HuH-7 (cell line): ENCODE measurements around the gene ROS1.

Experiments used
- DNase-seq: peaks from one replicate; pipeline ENCODE4 v3.0.0; 2011; ENCODE audit warnings: low spot score

The ROS1 gene

DNA sequence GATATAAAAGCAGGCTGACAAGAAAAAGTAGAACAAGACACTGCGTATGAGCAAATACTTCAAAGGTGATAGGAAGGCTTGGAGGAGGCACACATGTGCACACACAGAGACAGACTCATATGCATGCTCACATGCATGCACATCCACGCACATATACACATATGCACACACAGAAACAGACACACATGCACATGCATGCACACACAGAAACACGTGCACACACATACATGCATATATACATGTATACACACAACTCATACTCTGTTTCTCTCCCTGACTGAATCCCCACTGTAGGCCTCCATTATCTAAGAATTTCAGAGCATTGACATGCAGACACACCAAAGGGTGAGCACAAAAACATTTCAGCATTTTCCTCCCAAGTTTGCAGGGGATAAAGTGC, 116.7 kb downstream of the ROS1 start:
- no peak for DNase-seq

DNA sequence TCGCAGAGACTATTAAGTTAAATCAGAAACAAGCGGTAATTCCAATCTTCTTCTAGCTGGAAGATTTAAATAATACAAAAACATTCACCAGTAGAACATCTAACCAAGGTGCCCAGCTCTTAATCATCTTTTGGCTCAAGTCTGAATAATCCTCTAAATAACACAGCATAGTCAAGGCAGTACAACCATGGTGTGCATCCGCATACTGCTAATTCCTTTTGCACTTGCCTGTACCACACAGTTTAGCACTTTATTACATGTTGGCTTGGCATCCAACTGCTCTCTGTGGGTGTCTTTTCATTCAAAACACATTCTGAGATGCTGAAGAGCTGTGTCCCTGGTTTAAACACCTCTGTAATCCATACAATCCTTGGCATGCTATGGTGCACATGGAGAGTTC, 118.1 kb downstream of the ROS1 start:
- no peak for DNase-seq

DNA sequence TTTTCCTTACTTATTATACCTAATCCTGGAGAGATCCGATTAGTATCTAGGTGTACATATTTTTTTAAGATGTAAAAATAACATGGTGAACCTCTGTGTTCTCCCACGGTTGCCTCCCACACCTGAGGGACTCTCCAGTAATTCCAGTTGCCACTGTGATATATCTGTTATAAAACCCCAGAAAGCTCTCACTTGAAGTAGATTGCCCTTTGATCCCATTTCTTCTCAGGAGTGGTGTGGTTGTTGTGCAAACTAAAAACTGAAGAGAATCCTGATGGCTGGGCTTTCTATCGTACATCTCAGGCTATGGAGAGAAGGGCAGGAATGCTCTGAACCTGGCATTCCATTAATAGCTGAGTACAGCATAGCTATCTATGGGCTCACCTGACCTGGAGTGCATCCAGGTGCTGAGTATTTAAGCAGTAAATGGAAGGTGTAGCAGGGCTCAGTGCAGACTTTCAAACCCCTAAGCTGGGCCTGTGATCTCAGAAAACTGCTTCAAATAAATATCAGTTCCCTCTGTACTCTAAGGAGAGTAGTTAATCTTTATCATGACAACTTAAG, 119.4 kb downstream of the ROS1 start:
- DNase-seq = no peak

DNA sequence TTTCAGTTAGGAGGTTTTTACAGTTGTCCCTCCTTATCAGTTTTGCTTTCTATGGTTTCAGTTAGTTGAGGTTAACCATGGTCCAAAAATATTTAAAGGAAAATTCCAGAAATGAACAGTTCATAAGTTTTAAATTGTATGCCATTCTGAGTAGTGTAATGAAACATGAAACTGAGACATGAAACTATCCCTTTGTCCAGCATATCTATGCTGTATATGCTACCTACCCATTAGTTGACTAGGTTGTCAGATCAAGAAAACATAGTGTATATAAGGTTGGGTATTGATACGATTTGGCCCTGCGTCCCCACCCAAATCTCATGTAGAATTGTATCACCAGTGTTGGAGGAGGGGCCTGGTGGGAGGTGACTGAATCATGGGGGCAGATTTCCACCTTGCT, 121.3 kb downstream of the ROS1 start:
- DNase-seq = no peak

DNA sequence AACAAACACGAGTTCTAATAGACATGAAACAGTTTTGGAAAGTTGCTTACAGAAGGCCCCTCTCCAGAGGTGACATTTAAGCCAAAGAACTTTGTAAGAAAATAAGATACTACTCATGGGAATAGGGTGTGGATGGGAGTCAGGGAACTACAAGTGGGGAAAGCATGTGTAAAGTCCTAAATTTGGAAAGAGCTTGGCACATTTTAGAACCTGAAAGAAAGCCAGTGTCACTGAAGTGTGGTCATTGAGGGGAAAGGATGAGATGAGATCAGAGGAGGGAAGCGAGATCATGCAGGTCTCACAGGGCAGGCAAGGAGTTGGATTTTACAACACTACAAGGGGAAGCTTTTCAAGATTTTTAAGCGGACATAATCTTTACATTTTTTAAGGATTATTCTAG, 122.4 kb downstream of the ROS1 start:
- no peak for DNase-seq

DNA sequence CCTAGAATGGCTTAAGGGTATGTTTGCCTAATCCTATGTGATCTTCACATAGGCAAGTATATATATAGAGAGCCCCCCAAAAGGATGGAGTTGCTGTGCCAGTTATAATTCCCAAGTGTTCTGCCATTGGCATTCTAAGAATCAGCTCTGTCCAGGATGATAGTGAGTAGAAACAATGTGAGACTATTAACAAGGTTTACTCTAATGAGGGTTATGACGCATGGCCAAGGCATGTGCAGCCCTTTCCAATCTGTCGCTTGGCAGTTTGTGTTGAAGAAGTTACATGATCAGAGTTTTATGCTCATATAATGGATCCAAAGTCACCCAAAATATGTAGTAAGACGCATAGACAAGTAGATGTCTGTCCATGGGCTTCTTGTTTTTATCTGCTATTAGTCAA, 126.8 kb downstream of the ROS1 start:
- DNase-seq = no peak

DNA sequence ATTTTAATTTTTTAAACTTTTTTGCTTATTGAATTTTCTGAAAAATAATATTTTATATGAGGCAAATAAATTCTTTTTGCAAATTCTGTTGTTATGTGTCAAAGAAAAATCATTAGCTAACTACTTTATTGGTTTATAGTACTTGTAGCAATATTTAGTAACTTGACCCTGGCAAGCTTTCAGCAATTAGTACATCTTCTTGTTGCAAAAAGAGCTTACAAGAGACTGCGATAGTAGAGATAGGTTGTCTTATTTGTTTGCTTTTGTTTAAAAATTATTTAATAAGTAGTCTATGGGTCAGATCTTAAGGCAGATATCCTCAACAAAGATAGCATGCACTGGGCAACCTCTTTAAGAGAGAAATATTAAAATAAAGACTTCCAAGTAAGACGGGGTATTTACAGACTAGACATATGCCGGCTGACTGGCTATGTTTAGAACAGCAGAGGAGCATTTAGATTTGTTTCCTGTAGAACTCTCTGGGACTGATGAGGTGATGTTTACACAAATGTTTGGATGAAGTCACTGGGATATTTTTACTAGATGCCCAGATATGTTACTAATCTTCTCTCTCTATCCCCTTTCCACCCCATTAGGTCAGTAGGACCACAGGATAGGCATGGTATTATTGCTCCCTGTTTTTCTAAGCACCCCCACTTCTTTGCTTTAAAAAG, 135.4 kb downstream of the ROS1 start:
- DNase-seq = no peak

DNA sequence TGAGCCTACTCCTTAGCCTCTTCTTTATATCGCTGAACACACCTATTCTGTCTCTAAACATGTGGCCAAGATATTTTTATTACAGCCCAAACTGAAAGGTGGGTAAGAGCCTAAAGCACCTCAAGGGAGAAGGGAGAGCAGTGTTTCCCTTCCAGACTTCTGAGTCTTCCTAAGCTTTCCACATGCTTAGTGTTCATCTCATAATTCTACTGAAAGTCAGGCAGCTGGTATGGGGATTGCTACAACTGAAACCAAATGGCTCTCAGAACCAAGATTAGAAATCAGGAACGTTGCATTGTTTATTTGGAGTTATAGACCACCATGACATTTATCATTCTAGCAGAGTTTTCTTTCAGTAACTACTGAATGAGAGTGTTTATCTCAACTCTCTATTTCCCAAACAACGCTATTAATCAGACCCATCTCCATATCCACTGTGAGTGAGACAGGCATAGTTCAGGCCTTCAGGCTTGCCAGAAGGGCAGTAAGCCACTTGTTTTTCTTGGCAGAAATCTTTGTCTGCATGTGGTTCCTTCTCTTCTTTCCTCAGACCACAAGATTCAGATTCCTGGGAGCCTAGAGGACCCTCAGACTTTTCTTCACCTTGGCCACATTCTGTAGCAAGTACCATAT, 137.5 kb downstream of the ROS1 start:
- no peak for DNase-seq

DNA sequence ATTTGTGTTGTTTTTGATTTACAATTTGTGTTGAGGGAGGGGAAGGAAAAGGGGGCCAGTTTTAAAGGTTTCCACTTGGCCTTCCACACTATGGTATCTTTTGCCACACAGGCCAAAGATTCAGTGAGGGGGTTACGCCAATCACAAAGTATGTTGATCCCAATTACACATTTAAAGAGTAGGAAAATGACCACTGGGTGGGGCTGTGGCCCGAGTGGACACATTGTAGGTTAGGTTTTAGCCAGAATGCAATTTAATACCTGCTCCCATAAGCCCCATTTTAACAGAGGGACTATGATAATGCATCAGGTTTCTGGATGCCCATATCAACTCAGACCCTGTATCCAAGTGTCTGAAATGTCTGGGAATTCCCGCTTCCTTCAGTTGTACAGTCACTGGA, 144.8 kb downstream of the ROS1 start:
- no peak for DNase-seq

DNA sequence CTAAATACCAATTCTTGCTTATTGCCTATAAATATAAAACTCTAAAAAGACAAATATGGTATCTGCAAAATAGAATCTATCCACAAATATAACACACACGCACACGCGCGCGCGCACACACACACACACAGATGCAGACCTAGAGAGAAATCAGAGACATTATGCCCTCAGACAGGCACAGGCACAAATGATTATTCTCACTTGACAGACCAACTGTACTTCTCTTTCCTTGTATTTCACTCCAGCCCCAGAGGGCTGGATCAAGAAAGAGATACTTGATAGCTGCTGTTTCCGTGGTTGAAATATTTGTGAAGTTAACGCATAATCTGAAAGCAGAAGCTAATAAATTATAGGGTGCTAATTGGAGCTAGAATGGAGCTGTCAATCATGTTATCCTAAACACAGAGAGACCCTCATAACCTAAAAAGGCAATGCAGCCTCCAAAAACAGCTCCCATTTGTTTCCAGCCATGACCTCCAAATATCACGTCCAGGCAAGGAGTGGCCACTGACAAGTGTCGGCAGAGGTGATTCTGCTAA, 148.9 kb downstream of the ROS1 start:
- no peak for DNase-seq

DNA sequence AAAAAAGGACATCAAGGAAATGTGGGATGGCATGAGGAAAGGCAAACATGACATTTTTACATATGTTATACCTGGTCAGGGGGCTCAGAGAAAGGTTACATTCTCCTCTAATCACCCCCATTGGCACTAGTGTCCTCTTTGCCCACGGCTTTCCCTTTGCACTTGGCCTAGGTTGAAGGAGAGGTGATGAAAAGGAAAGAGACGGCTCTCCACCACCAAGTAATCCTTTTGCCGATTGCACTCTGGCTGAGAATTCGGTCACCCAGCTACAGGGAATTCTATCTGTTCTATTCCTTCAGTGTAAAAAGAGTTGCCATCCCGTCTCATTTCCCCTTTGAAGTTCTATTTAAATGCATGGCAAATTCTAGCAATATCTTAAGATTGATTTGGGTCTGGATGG, 150.0 kb downstream of the ROS1 start:
- DNase-seq = no peak

DNA sequence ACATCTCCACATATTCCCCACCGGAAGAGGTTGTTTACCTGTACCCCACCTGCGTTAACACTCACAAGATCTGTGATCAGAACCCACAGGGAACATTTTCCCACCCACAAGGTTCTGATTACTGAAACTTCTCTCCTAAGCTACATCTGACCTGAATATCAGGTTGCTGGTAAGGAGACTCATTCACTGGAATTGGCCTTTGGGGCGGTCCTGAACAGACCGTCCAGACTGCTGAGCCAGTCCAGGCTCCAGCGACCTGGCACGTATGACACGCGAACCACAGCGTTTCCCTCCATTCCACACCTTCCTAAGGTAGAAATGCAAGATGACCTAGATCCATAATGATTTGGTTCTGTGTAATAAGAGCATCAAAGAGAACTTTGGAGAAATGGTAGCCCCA, 150.5 kb downstream of the ROS1 start:
- DNase-seq = no peak

DNA sequence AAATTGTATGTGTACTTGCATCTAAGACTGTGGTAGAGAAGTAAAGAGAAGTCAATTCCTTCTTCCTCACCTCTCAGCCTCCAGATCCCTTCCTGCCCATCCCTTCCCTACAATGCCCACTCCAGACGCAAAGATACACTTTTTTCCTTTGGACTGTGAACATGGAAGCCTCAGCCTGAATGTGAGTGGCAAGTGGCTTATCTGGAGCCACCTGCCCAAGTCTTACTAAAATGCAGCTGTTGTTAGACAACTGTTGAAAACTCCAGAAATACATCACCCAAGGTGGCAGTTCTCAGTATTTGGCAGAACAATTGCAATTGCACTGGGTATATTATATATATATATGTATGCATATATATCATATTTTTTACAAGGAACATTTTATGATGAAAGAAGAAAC, 152.9 kb downstream of the ROS1 start:
- DNase-seq = no peak

DNA sequence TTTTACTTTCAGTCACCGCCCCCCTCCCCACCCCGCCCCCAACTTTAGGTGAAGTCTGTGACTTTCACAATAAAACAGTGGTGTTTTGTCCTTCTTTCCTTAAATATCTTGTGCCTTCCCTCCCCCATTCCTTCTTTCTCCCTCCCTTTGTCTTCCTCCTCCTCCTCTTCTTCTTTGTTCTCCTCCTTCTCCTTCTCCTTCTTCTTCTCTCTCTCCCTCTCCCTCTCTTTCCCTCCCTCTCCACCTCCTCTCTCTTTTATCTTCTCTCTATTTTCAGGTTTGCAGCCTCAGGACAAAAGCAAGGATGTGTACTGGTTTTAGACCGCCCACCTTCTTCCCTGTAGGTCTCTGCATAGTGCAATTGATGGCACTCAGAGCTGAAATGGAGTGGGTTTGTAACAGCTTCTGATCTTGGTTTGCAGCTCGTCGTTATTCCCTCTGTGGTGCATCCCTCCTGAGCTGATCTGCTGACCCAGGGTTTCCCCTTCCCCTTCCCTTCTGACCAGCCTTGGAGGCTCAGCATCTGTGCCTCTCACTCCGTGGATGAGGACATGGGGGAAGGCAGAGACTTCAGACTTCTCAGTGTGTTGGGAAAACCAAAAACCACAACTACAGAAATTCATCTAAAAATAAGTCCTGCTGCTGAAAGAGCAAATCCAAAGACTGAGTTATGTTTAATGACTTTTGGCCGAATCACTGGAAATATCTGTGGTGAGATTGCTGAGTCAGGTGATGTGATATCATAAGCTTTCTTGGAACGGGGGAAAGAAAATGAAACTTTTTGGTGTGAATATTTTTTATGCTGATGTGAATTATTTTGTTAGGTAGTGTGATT, 153.5 kb downstream of the ROS1 start:
- no peak for DNase-seq

DNA sequence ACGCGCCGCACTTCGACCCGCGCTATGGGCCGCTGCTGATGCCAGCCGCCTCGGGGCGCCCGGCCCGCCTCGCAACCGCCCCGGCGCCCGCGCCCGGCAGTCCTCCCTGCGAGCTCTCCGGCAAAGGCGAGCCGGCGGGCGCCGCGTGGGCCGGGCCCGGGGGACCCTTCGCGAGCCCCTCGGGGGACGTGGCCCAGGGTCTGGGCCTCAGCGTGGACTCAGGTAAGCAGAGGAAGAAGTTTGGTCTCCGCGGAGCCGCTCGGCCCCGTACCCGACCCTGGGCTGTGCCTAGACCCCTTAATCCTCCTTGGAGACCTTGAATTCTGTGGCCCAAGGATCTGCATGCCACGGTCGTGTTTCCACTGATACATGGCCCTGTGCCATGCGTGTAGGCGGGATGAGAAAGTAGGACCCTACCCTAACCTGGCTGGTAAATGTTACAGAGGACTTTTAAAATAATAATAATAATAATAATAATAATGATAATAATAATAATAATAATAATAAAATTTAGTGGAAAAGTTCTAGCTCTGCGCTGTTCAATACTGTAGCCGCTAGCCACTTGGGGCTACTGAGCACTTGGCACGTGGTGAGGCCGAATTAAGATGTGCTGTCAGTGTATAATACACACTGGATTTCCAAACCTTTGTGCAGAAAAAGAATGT, 154.8 kb downstream of the ROS1 start:
- no peak for DNase-seq

DNA sequence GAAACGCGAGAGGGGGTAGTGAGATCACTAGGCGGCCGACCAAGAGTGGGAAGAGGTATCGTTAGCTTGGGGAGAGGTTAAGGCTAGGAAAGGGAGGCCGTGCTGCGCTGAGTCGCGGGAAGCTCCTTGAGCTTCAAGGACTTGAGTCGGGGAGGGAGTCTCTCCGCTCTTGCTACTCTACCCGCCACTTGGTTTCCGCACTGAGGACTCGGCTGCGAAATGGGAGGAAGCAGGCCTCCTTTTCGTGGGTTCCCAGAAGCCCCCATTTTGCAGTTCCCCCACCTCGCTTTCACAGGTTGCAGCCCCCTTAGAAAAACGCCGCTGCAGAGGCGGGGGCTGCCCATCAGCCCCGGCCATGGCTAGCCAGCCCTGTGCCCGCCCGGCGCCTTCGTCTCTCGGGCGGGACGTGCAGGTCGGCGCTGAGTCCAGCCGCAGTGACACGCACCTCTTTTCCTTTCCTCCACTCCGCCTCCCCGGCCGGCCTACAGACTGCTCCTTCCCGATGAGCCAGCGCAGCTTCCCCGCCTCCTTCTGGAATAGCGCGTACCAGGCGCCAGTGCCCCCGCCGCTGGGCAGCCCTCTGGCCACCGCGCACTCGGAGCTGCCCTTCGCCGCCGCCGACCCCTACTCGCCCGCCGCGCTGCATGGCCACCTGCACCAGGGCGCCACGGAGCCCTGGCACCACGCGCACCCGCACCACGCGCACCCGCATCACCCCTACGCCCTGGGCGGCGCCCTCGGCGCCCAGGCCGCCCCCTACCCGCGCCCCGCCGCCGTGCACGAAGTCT, 155.5 kb downstream of the ROS1 start:
- no peak for DNase-seq

DNA sequence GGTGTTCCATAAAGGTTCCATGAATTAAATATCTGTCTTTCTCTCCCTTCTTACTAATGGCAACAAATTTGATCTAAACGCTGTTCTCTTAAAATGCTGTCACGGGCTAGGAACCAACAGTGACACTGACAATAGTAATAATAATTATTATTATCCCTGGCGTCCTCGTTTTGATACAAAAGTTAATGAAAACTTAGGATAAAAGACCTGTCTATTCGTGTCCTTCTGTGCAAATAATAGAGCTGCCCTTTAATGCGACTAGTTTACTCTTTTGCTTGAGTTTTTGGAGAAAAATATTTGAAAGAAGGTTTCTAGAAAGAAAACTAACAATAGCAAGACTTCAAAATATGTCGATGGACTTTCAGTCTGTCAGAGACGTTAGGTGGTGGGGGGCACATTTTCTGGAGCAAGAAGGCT, 156.1 kb downstream of the ROS1 start:
- no peak for DNase-seq

DNA sequence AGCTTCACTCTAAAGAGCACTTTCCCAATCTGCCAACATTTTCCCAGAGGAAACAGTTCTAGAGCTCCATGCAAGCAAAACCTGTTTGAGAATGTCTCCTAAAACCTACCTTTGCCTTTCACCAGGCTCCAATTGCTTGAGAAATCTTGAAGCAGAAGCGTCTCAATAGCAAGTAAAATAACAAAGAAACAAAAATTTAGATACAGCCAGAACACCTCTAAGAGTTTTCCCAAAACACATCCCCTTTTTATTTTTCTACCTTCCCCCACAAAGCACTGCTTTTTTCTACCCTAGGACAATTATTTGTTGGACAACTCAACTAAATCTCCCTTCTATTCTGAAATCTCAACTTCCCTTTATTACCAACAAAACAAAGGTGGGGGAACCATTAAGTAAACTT, 156.8 kb downstream of the ROS1 start:
- no peak for DNase-seq

DNA sequence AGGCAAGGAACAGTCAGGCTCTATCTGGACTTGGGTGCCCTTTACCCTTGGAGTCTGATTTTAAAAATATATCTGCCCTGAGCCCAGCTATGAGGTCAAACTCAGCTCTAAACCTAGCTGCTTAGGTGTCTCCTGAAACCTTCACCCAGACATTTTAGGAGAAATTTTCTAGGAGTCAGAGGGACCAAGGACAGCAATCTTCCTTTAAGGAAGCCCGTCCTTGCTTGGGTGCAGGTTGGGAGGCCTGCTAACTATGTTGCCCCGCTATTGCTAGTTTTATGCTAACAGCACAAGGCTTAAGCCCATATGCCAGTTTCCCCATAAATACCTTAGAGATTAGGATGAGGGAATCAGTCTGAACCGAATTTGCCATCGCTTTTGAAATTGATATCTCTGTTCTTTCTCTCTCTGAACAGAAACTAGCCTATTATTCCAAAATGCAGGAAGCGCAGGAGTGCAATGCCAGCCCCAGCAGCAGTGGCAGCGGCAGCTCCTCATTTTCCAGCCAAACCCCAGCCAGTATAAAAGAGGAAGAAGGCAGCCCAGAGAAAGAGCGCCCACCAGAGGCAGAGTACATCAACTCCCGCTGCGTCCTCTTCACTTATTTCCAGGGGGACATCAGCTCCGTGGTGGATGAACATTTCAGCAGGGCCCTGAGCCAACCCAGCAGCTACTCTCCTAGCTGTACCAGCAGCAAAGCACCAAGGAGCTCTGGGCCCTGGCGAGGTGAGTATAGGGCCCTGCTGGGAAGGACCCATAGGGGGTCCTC, 157.8 kb downstream of the ROS1 start:
- DNase-seq = peak; percentile 95

DNA sequence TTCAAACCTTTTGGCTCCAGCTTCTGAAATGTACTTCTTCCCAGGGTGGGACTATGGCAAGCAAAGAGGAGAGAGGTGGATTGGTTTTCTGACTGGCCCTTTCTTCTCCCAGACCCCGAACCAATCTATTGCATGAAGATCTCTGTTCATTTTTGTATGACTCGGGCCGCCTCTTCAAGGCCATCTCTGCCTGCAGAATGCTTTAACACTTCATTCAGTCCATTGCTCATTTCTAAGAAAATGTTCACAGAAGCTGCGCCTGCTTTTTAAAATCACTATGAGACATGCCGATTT, 158.7 kb downstream of the ROS1 start:
- no peak for DNase-seq
